ENCODE measurements around the gene DCST1.

The DCST1 gene

DNA sequence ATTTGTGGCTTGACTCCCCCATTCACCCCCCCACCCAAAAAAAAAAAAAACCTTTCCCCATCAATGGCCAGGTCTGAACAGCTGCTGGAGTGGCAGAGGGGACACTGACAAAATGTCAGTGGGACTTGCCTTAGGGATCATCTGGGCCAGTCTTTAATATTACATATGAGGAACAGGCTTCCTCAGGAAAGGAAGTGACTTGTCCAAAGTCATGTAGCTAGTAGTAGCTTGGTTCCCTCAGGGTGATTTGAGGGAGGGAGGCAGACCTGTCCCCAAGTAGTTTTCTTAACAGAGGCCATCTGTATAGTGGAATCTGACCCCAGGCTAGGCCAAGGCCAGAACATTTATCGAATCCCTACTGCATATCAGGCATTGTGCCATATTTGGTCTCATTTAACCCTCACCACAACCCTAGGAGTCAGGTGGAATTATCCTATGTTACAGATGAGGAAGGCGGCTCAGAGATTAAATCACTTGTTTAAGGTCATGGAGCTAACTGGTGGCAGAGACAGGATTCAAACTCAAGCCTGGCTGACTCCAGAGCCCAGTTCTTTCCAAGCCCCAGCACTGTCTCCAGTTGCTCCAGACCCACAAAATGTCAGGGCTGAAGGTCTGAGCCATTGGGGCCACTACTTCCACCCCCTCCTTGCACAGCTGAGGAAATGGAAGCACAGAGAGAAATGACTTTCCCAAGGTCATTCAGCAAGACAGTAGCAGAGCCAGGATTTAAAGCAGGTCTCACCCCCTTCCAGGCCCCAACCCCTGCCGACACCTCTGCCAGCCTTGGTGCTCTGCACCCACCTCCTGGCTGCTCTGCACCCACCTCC is 20.6 kb upstream of the DCST1 start:
- DNase-seq (ENCODE audit: low read depth, low spot score), result no peak

DNA sequence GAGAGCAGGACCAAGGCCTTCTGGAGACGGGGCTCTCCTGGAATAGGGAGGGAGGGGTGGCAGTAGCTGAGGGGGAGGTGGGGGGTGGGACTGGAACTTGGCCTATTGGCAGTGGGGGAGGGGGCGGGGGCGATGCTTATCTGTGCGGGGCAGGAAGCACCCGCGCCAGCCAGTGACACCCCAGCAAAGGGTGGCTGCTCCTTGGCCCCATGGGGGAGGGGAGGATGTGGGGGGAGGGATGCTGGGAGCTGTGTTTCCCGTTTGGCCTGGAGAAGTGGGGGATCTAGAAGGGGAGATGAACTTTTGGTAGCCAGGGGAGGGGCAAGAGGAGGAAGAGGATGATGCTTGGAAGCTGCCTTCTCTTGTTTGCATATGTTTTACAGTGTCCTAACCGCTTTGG is 20.0 kb upstream of the DCST1 start:
- no peak for DNase-seq (ENCODE audit: low read depth, low spot score)

DNA sequence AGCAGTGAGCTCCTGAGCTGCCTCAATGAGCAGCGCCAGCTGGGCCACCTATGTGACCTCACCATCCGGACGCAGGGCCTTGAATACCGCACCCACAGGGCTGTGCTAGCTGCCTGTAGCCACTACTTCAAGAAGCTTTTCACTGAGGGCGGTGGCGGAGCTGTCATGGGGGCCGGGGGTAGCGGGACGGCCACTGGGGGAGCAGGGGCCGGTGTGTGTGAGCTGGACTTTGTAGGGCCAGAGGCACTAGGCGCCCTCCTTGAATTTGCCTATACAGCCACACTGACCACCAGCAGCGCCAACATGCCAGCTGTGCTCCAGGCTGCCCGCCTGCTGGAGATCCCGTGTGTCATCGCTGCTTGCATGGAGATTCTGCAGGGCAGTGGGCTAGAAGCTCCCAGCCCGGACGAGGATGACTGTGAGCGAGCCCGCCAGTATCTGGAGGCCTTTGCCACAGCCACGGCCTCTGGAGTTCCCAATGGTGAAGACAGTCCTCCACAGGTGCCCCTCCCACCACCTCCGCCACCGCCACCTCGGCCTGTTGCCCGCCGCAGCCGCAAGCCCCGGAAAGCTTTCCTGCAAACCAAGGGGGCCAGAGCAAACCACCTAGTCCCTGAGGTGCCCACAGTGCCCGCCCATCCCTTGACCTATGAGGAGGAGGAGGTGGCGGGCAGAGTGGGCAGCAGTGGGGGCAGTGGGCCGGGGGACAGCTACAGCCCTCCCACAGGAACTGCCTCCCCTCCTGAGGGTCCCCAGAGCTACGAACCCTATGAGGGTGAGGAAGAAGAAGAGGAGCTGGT is 18.7 kb upstream of the DCST1 start:
- no peak for DNase-seq (ENCODE audit: low read depth, low spot score)

DNA sequence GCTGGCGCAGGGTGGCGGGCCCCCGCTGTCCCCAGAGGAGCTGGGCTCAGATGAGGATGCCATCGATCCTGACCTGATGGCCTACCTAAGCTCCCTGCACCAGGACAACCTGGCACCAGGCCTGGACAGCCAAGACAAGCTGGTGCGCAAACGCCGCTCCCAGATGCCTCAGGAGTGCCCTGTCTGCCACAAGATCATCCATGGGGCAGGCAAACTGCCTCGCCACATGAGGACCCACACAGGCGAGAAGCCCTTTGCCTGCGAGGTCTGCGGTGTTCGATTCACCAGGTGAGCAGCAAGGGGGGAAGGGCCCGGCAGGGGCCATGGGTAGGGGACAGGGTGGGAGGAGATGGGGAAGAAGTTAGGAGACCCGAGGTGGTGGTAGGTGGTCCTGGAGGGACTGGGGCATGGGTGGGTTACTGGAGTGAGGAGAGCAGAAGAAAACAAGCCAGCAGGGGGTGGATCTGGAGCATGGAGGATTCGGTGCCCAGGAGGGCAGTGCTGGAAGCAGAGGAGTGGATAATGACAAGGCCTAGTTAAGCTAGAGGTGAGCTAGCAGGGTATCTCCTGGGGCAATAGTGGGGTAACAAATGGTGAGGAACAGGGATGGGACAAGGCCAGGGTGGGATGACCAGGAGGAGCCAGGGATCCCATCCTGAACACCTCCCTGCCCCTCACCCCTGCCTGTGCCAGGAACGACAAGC is 17.9 kb upstream of the DCST1 start:
- DNase-seq (ENCODE audit: low read depth, low spot score), result no peak

DNA sequence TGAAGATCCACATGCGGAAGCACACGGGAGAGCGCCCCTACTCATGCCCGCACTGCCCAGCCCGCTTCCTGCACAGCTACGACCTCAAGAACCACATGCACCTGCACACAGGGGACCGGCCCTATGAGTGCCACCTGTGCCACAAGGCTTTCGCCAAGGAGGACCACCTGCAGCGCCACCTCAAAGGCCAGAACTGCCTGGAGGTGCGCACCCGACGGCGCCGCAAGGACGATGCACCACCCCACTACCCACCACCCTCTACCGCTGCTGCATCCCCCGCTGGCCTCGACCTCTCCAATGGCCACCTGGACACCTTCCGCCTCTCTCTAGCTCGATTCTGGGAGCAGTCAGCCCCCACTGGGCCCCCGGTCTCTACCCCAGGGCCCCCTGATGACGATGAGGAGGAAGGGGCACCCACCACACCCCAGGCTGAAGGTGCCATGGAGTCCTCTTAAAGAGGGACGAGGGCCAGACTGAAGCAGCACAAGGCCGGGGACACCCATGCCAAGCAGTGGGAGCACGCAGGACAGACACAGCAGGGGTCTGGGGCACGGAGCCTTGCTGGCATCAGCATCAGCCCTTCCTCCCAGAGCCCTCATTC is 17.3 kb upstream of the DCST1 start:
- no peak for DNase-seq (ENCODE audit: low read depth, low spot score)

DNA sequence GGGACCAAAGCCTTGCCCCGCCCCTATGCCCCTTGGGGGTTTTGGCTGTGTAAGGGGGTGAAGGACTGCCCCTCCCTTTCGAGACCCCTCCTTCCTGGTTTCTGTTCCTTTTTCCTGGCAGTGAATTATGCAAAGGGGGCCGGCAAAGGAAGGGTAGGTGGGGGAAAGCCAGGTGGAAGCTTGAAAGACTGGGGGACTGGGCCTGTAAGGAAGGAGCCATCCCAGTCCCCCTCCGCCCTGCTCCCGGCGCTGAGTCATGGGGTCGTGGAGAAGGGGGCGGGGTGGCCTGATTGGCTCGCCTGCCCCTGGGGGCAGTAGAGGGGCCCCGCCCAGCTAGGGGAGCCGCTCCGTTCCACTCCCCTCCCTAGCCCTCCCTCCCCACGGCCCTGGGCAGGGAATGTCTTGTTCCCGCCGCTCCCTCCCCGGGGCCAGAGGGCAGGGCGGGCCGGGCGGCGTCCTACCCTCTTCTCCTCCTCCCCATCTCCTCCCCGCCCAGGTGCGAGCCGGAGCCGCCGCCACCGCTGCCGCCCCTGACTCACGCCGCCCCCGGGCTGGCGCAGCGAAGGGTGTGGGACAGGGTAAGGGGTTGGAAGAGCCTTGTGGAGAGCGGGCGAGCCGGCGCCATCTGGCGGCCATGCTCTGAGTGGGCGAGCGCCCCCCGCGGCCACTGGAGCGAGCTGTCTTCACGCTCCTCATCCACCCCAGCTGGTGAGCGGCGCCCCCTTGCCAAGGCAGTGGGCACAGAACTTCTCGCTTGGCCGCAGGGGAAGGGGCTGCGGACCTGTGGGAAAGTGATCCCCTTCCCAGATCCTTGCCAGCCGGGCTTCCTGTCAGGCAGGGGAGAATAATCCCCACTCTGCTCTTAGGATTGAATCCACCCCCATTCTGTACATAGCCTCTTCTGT is 16.3 kb upstream of the DCST1 start:
- DNase-seq (ENCODE audit: low read depth, low spot score), result peak; percentile 73

DNA sequence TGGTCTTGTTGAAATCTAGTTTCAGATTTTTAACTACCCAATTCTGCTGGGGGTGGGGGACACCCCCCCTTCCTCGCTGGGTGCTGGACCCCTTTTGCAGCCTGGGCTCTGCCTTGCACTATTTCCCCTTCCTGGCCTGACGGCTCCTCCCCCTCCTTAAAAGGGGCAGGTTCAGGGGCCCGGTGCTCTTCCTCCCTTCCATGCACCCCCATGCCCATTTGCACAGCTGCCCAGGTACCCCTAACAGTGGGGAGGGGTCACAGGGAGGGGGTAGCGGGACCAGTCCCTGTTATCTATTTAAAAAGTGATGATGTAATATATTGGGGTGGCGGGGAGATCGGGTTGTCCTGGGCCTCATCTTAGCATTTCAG is 15.7 kb upstream of the DCST1 start:
- DNase-seq (ENCODE audit: low read depth, low spot score), result no peak

DNA sequence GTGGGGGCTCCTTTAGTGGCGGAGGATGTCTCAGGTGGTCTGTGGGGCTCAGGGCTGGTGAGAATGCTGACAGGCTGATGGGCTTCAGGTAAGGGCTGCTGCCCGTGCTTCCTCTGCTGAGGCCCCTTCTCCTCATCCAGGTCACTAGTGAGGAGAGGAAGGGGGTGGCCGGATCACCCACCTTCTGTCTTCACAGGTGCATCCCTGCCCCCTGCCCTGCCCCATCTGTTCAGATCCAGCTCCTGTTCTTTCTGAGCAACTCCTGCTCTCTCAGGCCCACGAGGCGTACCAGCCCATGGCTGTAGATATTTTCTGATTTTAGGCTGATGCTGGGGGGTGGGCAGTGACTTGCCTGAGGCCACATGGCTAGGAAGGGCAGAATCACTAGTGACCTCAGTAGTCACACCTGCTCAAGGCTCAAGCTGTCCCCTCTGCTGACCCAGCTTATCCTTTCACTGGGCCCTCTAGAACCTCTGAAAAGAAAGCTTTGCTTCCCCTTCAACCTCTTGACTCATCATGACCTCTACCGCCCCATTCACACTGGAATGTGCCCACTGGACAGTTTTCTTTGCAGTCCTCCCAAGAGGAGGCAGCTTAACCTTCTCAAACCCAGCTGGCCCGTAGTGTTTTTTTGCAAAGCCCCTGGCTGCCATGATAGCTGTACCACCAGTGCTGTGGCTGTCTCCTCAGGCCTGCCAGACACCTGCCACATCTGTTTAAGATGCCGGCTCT is 14.8 kb upstream of the DCST1 start:
- DNase-seq (ENCODE audit: low read depth, low spot score), result no peak

DNA sequence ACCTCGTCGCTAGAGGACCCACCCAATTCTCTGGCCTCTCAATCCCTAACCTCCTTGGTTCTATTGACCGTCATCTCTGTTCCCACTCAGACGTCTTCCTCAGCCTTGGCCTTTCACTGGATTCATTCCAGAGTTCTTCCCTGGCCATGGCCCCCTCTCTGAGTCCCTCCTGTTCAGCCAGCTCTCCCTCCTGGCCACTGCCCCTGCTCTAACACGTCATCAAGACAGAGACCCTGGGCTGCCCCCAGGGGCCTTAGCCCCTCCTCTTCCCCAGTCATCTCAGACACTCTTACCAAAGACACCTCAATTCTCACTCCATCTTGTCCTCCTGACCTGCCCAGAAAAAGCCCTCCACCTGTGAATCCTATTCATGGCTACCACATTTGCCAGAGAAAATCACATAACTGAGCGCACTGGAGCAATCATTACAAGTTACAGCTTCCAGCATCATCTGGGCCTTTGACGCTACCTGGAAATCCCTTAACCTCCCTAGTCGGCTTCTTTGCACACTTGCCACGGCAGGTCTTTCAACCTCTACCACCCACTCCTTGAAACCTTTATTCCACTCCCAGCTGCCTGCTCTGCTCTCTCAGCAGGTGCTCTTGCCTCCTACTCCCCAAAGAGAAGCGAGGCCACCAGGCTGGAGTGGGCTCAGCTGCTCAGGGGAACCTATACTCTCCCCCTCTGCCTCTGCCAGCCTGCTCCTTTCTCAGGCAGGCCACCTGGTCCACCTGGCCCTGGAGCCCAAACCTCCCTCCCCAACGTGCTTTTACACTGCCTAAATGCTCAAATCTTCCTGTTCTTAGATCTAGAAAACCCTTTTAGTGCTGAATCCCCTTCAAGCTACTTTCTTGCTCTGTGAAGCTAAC is 14.0 kb upstream of the DCST1 start:
- DNase-seq (ENCODE audit: low read depth, low spot score), result no peak

DNA sequence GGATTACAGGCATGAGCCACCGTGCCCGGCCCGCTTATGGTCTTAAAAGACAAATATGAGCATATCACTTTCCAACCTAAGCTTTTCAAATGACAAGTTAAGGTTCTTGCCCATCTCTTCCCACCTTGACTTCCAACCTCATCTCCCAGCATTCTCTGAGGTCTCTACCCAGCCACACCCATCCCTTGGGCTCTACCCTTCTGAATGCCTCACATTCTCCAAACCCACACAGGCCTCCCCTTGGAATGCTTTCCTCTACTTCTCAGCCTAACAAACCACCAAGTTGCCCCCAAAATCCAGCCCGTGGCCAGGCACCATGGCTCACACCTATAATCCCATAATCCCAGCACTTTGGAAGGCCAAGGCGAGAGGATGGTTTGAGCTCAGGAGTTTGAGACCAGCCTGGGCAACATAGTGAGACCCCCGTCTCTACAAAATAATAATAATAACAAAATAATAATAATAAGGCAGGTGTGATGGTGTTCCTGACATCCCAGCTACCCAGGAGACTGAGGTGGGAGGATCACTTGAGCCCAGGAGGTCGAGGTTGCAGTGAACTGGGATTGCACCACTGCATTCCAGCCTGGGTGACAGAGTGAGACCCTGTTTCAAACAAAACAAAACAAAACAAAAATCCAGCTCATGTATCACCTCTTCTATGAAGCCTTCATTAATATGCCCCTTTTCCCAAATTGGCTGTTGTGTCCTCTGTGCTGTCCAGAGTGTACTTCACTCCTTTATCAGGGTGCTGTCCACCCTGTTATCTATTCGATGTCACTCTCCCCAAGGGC is 11.3 kb upstream of the DCST1 start:
- no peak for DNase-seq (ENCODE audit: low read depth, low spot score)

DNA sequence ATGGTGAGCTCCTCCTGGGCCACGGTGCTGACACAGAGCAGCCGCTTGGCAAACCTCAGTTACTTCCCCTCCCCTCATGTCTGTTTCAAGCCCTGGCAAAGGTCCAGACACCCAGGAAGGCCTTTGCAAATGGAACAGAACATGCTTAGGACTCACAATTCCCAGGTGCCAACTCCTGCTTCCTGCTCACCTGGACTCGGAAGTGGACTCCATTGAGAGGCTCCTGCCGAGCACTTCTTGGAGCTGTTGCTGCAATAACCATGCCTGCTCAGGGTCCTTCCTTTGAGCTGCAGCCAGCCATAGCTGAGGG is 10.7 kb upstream of the DCST1 start:
- no peak for DNase-seq (ENCODE audit: low read depth, low spot score)

DNA sequence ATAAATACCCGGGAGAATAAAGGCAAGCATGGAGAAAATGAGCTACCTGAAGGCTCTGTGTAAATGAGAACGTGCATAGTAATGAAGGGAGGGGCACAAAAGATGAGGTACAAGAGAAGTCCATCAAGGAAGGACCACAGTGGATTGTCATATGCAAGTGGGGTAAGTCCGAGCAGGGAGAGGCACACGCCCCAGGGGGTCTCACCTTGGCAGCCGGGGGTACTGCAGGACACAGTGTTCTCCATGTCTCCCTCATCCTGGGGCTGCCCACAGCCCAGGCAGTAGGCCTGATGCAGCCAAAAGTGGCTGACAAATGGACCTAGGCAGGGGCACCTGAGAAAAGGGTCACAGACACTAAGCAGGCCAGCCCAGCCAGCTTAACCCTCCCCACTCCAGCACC is 10.0 kb upstream of the DCST1 start:
- no peak for DNase-seq (ENCODE audit: low read depth, low spot score)

DNA sequence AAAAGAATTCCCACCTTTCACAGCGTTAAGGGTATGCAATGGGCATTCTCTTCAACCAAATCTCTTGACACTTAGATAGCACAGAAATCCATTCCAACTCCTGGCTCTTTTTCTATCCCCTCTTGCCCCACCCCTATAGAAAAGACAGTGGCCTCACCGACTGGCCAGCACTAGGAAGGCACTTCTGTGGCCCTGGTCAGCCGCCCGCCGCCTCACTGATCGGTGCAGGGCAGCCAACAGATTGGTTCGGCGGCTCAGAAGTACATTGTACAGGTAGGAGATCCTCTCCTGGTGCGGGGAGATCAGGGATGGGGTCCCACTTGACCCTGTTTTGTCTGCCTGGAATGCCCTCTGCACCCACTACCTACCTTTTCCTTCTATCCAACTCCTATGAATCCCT is 9.3 kb upstream of the DCST1 start:
- no peak for DNase-seq (ENCODE audit: low read depth, low spot score)

DNA sequence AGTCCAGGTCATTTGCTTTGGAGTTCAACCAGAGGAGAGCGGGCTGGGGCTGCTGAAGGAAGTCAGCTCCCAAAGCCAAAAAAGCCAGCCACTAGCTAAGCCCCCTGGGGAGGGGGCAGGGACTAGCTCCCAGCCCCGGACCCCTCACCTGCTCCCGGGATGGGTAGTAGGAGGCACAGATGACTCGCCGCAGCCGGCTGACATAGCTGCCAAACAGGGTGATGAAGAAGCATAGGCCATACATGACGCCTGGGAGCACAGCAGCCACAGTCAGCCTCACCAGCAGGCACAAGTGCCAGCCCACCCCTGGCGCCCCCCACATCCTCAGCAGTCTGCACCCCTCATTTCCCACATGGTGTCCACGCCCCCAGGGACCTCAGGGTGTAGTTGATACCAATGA is 7.5 kb upstream of the DCST1 start:
- no peak for DNase-seq (ENCODE audit: low read depth, low spot score)

DNA sequence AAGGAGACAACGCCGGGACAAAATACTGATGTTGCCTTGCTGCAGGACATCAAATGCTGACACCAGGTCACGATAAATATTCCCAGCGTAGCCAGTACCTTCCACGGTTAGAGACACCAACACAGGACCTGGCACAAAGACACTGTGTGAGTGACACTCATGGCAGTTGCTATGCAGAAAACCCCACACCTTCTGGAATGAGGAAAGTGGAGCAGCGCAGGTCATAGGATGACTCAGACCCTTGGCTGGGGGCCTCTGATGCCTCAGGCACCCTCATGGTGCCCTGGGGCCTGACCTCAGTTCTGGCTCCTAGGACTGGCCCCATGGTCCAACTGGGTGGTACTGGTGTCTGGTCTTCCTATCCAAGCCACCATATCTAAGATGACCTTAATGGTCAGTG is 7.0 kb upstream of the DCST1 start:
- DNase-seq (ENCODE audit: low read depth, low spot score), result no peak

DNA sequence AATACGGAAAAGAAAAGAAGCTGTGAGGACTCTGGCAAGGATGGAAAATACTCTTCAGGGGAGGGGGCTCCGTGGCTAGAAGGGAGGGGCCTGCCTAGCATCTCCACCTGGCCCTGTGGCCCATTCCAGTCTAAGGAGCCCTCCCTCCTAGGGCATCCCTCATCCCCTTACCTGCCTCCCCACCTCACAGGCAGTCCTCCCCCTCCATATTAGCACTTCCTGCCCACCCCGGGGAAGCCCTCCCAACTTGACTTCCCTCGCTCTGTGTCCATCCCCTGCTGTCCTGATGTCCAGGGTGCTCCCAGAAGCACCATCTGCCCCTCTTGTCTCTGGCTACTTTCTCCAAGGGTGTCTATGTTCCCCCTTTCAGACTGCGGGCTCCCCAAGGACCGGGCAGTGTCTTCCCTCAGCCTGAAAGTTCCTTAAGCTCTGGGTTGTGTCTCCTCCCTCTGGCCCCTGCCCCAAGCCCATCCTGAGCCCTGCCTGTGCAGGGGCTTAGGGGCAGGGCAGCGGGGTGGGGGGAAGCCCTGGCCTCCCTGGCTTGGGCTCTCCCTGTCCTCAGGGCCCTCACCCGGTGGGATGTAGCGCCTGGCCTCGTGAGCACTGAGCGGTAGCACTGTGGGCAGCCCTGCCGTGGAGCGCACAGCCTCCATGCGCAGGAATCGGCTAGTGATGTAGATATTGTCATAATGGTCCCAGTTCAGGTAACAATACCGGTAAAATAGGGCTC is 3.9 kb upstream of the DCST1 start:
- DNase-seq (ENCODE audit: low read depth, low spot score), result no peak

DNA sequence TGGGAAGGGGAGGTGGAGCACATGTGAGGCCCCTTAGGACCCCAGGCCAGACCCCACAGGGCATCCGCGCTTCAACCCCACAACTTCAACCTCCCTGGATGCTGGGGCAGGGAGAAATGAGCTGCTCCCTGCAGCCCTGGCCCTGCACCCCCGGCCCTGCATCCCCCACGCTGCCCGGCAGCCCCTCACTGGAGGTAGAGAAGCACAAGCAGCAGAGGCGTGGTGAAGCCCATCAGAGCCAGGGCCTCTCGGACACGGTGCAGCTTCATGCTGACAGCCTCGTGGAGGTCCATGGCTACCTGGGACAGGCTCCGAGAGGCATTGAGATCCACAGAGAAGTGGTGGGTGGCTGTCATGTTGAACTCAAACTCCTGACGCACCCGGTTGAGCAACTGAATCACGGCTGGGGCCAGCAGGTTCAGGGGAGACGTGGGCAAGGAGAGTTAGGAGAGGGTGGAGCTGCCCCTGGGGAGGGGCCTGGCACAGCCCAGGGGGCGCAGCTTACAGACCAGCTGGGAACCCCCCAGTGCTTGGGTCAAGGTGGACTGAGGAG is 3.3 kb upstream of the DCST1 start:
- no peak for DNase-seq (ENCODE audit: low read depth, low spot score)

DNA sequence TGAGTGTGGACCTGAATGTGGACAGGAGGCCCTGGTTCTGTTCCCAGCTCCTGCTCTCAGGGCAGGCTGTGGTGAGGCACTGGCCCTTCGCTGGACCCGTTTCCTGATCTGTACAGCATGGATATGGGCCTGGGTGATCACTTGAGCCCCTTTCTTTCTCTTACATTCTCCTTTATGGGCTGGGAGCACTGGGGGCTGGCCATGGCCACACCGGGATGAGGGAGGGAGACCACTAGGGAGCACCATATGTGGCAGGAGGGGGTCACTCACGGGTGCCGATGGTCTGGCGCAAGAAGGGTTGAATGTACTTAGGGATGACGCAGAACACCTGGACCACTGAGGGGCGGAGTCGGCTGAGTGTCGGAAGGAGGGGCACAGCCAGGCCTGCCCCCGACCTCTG is 2.7 kb upstream of the DCST1 start:
- no peak for DNase-seq (ENCODE audit: low read depth, low spot score)
